ENCODE data around the gene TMTC4. TPM values are rescaled to one million over a fixed set of nuclear protein-coding genes. Genes with fewer than 3 reads are reported as not detected.

The TMTC4 gene
- total and polyA plus RNA-seq, 2 of the 4 experiments (the other 2 are of a cell fraction), result 8.4 to 14.3 TPM

DNA sequence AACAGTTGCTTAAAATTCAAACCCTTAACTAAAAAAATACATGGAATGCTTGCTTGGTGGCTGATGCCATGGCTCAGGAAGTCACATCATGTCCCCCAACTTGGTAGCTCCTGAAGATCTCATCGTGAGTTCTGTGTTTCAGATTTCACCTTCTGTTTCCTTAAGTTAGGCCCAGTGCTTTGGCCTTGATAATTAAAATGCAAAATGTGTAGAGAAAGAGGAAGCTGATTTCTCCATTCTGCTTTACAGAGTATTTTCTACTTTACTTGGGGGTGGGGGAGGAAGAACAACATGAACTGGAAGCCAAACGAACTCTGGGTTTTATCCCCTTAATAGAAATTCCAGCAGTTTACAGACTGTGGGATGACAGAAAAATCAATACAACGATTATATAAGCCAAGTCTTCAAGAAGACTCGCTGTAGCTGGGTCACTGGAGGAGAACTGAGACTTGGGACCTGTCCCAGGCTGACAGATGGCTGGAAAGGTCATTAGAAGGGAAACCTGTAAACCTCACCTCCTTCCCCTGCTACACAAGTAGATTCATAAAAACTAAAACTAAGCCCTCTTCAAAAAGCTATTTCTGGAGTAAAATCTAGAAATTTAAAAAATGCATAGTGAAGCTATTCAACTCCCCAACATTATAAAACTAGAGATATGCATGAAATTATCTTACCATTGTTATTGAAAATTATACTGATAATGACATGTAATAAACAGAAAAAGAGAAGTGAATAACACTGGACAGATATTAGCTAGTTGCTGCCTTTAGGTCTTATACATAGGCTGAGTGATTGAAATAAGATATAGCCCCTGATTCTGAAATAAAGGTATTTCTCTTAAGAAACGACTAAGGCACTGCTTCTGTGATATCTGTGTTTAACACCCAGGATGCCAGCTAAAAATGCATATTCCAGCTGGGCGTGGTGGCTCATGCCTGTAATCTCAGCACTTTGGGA lies 63.9 kb downstream of the TMTC4 start (continued):
- no peak for TF ChIP-seq CEBPB (IDR thresholded peaks at IDR 0.05; ENCODE audit: low read depth, low read length)
- TF ChIP-seq BHLHE40 (IDR thresholded peaks at IDR 0.05; ENCODE audit: low read depth, low read length), result no peak
- no peak for TF ChIP-seq FOS (IDR thresholded peaks at IDR 0.05; ENCODE audit: low read depth, low read length)
- TF ChIP-seq MAZ (IDR thresholded peaks at IDR 0.05; ENCODE audit: borderline replicate concordance, low read depth, low read length), result no peak
- TF ChIP-seq SMC3 (IDR thresholded peaks at IDR 0.05; ENCODE audit: low read depth, low read length), result no peak
- no peak for TF ChIP-seq MXI1 (IDR thresholded peaks at IDR 0.05; ENCODE audit: borderline replicate concordance, low read depth, low read length)
- TF ChIP-seq NFE2L2 (IDR thresholded peaks at IDR 0.05; ENCODE audit: low read depth, low read length), result no peak

Data from IMR-90 (cell line).